GM21529 (cell line): ENCODE measurements around the gene GPR22.

Source experiments
- ATAC-seq: cut with Tn5 transposase; IDR thresholded peaks from one replicate; pipeline ENCODE4 v1.9.1; 2021; ENCODE audit not compliant: unreplicated experiment

GPR22 gene

DNA sequence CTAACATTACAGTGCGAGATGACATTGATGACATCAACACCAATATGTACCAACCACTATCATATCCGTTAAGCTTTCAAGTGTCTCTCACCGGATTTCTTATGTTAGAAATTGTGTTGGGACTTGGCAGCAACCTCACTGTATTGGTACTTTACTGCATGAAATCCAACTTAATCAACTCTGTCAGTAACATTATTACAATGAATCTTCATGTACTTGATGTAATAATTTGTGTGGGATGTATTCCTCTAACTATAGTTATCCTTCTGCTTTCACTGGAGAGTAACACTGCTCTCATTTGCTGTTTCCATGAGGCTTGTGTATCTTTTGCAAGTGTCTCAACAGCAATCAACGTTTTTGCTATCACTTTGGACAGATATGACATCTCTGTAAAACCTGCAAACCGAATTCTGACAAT, 4.3 kb downstream of the GPR22 start:
- no peak for ATAC-seq

DNA sequence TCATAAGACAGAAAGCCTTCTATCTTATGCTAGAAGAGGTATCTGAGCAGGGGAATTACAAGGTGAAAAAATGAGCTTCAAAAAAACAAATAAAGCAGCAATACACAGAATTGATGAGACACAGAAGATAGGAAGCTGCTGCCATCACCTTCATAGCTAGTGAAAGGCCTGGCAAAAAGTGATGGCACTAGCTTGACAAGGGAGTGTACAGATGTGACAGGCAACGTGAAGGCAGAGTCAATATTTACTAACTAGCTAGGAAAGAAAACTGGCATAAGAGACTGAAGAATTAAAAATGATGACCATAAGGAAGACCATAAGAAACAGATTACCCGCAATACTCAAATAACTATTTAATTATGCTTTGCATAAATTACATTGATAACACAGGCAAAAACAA, 9.4 kb downstream of the GPR22 start:
- ATAC-seq = no peak

DNA sequence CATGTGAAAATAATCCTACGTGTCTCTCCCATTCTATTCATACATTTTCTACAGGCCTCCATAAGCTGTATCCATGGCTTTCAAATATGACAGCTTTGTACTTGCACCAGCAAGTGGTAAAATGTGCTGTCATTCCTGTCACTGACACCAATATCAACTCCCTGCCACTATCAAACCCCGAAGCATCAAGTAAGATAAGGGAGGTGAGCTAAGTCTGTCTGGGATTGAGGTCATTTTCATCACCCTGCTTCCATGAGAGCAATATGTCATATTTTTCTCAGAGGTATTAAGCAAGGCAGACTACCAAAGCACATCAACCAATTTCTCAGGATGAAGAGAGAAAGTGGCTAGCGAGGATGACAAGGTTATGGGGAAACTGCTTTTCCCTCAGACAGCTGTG, 11.1 kb downstream of the GPR22 start:
- no peak for ATAC-seq

DNA sequence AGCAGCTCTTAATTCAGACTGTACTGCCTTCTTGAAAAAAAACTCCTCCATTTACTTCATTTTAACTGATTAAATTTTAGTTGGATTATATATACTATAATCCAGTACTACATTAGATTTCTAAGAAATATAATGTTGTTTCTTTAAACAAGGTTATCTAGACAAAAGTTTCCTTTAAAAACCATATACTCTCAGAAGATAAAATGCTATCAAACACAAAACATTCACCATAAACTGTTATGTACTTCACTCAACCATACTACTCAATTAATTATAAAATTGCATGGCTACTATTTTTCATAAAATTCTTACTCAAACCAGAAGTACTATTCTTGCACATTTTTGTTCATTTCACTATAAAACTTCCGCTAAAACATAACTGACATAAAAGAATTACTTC, 12.7 kb downstream of the GPR22 start:
- no peak for ATAC-seq

DNA sequence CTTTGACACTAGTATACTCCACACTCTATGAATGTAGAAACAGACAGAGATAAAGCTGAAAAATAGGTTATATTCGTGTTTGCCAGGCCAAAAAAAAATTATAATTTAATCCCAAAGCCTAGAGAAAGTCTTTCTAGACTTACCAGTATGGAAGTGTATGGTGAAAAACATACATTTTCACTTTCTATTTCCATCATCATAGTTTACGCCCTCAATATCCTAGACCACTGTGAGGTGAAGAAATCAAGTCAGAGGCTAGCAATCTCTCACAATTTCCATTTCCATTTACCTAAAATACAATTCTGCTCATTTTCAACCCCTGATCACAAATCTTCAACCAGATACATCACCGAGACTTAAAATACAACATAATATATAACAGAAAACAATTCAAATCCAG, 16.2 kb downstream of the GPR22 start:
- no peak for ATAC-seq

DNA sequence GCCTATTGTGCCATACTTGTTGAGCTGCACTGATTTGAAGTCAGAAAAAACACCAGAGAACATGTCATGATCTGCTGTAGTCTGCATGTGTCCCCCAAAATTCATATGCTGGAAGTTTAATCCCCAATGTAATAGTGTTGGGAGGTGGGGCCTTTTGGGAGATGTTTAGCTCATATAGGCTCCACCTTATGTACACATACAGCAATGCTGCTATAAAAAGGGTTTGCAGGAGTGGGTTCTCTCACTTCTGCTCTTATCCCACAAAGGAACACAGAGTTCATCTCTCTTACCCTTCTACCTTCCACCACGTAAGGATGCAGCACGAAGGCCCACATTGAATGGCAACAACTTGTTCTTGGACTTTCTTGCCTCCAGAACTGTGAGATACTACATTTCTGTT, 23.0 kb downstream of the GPR22 start:
- ATAC-seq = no peak

DNA sequence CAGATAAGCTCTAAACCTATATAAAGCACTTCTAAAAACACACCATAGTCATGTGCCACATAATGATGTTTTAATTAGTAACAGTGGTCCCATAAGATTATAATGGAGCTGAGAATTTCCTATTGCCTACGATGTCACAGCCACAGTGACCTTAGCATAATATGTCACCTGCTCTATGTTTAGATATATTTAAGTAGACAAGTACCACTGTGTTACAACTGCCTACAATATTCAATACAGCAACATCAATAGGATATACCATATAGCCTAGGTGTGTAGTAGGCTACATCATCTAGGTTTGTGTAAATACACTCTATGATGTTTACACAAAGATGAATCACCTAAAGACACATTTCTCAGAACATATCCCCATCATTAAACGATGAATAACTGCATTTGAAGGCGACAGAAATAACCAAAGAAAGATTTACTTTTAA, 24.5 kb downstream of the GPR22 start:
- ATAC-seq = no peak

DNA sequence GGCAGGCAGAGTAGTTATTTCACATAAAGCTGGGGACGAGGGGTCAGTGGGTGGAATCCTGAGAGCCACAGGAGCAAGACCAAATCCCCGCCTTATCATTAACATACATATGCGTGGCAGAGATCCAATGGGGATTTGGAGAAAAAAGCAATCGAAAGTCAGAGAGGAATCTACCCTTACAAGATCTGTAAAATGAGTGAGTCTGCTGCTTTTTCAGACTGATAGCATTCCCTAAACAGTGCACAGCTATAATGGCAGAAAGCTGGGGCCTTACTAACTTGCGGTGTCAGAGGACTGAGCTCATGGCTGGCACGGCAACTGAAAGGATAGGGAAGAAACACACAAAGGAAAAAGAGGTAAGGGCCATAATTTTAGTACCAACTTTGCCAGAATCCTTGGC, 25.0 kb downstream of the GPR22 start:
- no peak for ATAC-seq

DNA sequence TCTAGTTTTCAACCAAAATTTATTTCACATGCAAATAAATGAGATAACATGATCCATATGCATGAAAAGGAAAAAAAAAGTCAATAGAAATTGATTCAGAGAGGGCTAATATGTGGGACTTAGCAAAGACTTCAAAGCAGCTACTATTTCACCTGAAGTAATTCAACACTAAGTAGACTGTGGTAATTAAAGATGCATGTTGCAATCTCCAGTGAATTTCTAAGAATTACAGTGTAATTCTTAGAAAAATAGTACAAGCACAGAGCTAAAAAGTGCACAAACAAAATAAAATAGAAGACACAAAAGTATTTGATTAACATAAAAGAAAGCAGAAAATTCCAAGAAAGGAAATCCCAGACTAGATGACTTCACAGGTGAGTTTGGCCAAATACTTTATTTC, 25.7 kb downstream of the GPR22 start:
- ATAC-seq = no peak

DNA sequence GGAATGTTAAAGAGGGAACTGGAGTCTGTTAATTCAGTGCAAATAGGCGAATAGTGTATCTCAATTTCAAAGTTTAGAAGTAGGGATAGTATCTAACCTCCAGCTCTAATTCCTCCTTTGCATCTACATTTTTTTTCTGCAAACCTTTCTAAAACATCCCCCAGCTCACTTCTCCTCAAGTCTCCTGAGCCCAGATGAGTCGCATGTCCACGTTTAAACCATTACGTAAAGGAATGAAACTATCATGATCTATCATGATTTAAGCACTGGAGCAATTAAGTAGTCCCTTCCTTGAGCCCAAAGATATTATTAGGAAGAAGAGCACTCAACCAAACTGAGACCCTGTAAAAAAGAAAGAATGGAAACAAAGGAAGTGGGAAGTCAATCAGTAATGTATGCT, 29.9 kb downstream of the GPR22 start:
- ATAC-seq = no peak

DNA sequence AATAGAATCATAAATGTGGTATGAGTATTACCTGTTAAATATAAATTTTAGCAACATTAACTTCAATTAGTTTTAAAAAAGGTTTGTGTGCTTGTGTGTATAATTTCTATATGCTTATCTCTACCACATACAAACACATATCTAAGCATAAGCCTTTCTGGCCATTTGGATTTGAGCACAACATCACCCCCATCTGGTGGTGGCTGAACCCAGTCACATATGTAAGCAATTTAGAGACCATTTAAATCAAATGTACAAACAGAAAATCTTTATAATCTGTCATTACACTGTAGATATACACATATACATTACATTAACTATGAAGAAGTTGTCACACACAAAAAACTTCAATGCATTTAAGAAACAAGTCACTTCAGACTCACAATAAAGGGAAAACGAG, 31.7 kb downstream of the GPR22 start:
- no peak for ATAC-seq

DNA sequence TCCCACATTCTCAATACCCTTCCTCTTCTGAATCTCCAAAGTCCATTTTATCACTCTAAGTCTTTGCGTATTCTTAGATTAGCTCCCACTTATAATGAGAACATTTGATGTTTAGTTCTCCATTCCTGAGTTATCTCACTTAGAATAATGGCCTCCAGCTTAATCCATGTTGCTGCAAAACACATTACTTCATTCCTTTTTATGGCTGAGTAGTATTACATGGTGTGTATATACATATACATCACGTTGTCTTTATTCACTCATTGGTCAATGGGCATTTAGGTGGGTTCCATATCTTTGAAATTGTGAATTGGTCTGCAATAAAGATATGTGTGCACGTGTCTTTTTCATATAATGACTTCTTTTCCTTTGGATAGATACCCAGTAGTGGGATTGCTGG, 32.3 kb downstream of the GPR22 start:
- no peak for ATAC-seq

DNA sequence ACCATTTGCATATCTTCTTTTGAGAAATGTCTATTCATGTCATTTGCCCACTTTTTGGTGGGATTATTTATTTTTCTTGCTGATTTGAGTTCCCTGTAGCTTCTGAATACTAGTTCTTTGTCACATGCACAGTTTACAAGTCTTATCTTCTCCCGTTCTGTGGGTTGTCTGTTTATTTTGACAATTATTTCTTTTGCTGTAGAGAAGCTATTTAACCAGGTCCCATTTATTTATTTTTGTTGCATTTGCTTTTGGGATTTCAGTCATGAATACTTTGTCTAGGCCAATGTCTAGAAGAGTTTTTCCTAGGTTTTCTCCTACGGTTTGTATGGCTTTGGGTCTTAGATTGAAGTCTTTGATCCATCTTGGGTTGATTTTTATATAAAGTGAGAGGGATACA, 32.9 kb downstream of the GPR22 start:
- no peak for ATAC-seq

DNA sequence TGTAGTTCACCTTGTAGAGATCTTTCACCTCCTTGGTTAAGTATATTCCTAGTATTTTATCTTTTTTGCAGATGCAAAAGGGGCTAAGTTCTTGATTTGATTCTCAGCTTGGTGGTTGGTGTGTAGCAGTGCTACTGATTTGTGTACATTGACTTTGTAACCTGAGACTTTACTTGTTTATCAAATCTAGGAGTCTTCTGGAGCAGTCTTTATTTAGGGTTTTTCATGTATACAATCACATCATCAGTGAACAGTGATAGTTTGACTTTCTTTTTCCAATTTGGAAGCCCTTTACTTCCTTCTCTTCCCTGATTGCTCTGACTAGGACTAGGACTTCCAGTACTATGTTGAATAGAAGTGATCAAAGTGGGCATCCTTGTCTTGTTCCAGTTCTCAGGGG, 33.8 kb downstream of the GPR22 start:
- ATAC-seq = no peak

DNA sequence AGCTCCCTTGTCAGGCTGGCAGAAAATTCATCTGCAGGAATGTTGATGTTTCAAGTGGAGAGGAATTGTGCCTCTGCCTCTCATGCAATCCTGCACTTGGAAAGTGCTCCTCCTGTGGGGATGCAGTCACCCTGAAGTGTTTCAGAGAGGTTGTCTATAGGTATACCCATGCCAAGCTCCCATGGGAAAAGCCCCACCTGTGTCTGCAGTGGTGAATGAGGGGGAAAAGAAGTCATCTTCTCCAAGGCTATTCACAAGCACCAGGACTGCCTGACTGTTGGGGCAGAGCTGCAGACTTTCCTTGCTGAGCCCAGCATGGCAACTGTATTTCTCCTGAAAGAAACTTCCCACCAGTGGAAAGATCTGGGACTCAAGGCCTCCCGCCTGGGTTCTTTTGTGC, 35.5 kb downstream of the GPR22 start:
- ATAC-seq = no peak

DNA sequence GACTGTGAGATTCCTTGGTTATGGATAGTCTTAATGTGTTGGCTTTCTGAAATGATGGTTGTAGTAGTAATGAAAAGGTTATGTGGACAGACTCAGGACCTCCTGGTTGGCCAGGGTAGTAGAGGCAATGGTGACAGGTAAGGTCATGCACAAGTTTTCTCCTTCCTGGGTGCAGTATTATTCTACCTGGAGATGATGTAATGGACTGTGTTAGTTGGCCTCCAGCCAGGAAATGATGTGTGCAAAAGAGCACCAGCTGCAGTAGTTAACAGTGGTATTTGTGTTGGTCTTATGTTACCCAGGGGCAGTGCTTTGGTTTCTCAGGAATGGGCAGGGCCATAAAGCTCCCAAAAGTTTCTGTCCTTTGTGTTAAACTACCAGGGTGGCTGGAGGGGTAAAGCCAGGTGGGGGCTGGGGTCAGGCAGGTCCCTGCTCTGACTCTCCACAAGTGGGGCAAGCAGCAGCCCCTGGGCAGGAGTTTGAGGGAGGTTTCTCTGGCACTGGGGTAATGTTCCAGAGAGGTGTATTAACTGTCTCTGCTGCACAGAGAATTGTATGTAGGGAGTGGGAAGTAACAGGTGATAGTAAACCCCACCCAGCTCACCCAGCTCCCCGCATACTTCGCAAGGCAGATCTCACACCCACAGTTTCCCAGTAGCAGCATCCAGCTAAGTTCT, 36.3 kb downstream of the GPR22 start:
- ATAC-seq = no peak

DNA sequence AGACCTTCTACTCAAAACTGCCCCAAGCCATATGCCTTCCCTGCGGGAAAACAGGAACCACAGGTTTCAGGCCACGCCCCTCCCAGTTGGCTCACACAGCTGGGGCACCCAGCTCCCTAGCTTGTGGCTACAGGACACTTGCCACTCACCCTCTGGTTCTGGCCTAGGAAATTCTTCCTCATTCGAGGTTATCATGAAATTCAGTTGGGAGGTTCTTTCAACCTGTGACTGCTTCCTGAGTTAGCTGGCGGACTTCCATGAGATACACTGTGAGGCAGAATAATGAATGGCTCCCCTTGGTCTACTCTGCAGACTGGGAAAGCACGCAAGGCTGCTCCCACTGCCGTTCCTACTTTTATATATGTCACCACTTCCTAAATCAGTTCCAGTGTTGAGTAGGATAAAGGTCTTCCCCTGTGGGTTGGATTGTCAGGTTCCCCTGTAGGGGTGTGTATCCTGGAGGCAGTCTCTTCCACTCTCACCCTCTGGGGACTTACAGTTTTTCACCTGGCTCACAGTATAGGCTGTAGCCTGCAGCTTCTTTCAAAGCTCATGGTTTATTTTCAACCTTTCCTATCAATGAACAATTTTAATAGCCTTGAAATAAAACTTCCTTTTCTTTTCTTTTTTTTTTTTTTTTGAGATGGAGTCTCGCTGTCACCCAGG, 37.0 kb downstream of the GPR22 start:
- no peak for ATAC-seq
